Endothelial cell of umbilical vein (primary cell): ENCODE measurements around the gene ZHX3. TPM values are rescaled to one million over a fixed set of nuclear protein-coding genes. Genes with fewer than 3 reads are reported as not detected.

Experiments used
- BruUV-seq: library from RNA; stranded (reverse); fragments of 400-500 nt; replicated peaks from 2 replicates; lab custom pipeline; 2021; lab: Mats Ljungman, UMichigan
- CTCF ChIA-PET: fragments of 300-600, 350-600 bp; sonication (Branson Sonifier 250); formaldehyde crosslinking; loops from one replicate; lab custom pipeline; 2021; ENCODE audit warnings: antibody characterized with exemption, inconsistent platforms; lab: Charles Lee
- POLR2A ChIA-PET: fragments of 300-600, 350-600 bp; sonication (Branson Sonifier 250); formaldehyde crosslinking; loops from one replicate; lab custom pipeline; 2021; ENCODE audit warnings: antibody characterized with exemption, inconsistent platforms; lab: Charles Lee
- DNase-seq: peaks from one replicate; pipeline ENCODE4 v3.0.0-alpha.2; 2011; ENCODE audit warnings: low read depth, low spot score
- FAIRE-seq: peaks from 2 replicates; lab custom pipeline; 2011; peaks lifted over from hg19 to GRCh38; lab: Jason Lieb, UNC
- H2AFZ ChIP-seq: 2 replicates; pipeline ENCODE4 v1.6.0; 2012; ENCODE audit warnings: low read depth, low read length, control low read depth, inconsistent platforms
- H3K27ac ChIP-seq: 2 replicates; pipeline ENCODE4 v1.5.1; 2011; ENCODE audit warnings: low read depth, mild to moderate bottlenecking, control low read depth, low read length, moderate library complexity; ENCODE audit not compliant: insufficient read depth
- H3K27me3 ChIP-seq, 2 experiments: 2 replicates each; pipeline versions ENCODE4 v1.6.0 to v1.6.1; 2011; ENCODE audit warnings: low read length in 2 of 2, mixed read lengths in 1 of 2; ENCODE audit not compliant: control insufficient read depth in 2 of 2, insufficient read depth in 2 of 2
- H3K36me3 ChIP-seq, 2 experiments: 2 replicates in 1 of 2; 3 replicates in 1 of 2; pipeline ENCODE4 v1.5.1; 2011; ENCODE audit warnings: low read length in 2 of 2, mild to moderate bottlenecking in 1 of 2, moderate library complexity in 1 of 2; ENCODE audit not compliant: control insufficient read depth in 2 of 2, insufficient read depth in 2 of 2; ENCODE audit errors: extremely low read depth in 1 of 2
- H3K4me1 ChIP-seq: 3 replicates; pipeline ENCODE4 v1.5.1; 2011; ENCODE audit warnings: mild to moderate bottlenecking, low read length; ENCODE audit not compliant: control insufficient read depth, insufficient read depth; ENCODE audit errors: extremely low read depth
- H3K4me2 ChIP-seq: 2 replicates; pipeline ENCODE4 v1.6.1; 2011; ENCODE audit warnings: low read length, control low read depth, mixed read lengths; ENCODE audit not compliant: insufficient read depth
- H3K4me3 ChIP-seq, 3 experiments: fragments of 200-600 bp in 1 of 3; sonication (generic), shearing (Covaris generic) in 1 of 3; replicated peaks in 1 of 3; 2 replicates each; pipeline ENCODE4 v1.5.1; 2011 to 2016; ENCODE audit warnings: control low read depth in 3 of 3, low read length in 3 of 3, mild to moderate bottlenecking in 2 of 3, inconsistent platforms in 1 of 3, low read depth in 1 of 3, moderate library complexity in 1 of 3; ENCODE audit not compliant: insufficient read depth in 1 of 3
- H3K79me2 ChIP-seq: 2 replicates; pipeline ENCODE4 v1.6.0; 2012; ENCODE audit warnings: low read length, inconsistent platforms; ENCODE audit not compliant: control insufficient read depth, insufficient read depth
- H3K9ac ChIP-seq: replicated peaks from 2 replicates; pipeline ENCODE3; 2011; ENCODE audit warnings: low read length, control low read depth; ENCODE audit not compliant: insufficient read depth; ENCODE audit errors: extremely low read depth
- H3K9me1 ChIP-seq: replicated peaks from 3 replicates; pipeline ENCODE4 v1.6.0; 2011; ENCODE audit warnings: mild to moderate bottlenecking, low read length; ENCODE audit not compliant: control insufficient read depth, insufficient read depth; ENCODE audit errors: extremely low read depth
- H3K9me3 ChIP-seq: replicated peaks from 2 replicates; pipeline ENCODE4 v1.5.1; 2012; ENCODE audit warnings: low read length, inconsistent platforms; ENCODE audit not compliant: control insufficient read depth, insufficient read depth
- H4K20me1 ChIP-seq: replicated peaks from 2 replicates; pipeline ENCODE3; 2011; ENCODE audit warnings: mild to moderate bottlenecking, low read length; ENCODE audit not compliant: control insufficient read depth, insufficient read depth; ENCODE audit errors: extremely low read depth
- CTCF ChIP-seq, 2 donors: IDR thresholded peaks; 1 replicate in 1 of 2; 2 replicates in 1 of 2; pipeline ENCODE4 v1.5.1; 2011; ENCODE audit warnings: low read length in 2 of 2, mild to moderate bottlenecking in 2 of 2, moderate library complexity in 2 of 2, control low read depth in 1 of 2, inconsistent platforms in 1 of 2, low read depth in 1 of 2; ENCODE audit not compliant: insufficient read depth in 1 of 2; ENCODE audit errors: extremely low read depth in 1 of 2
- EZH2 ChIP-seq: IDR thresholded peaks from 2 replicates; pipeline ENCODE4 v1.6.1; 2012; ENCODE audit warnings: borderline replicate concordance, low read depth, mild to moderate bottlenecking, moderate library complexity, low read length, inconsistent platforms; ENCODE audit not compliant: severe bottlenecking
- FOS ChIP-seq: IDR thresholded peaks from 2 replicates; pipeline ENCODE4 v1.6.1; 2011; ENCODE audit warnings: mild to moderate bottlenecking, low read length, moderate library complexity, borderline replicate concordance; ENCODE audit not compliant: insufficient read depth
- GATA2 ChIP-seq: IDR thresholded peaks from 2 replicates; pipeline ENCODE4 v1.7.0; 2011; ENCODE audit warnings: low read depth, mild to moderate bottlenecking, moderate library complexity, mixed read lengths, low read length; ENCODE audit not compliant: insufficient read length, insufficient read depth
- JUN ChIP-seq: IDR thresholded peaks from 2 replicates; pipeline ENCODE4 v1.6.1; 2011; ENCODE audit warnings: borderline replicate concordance, low read depth; ENCODE audit not compliant: insufficient read length, insufficient read depth
- MAX ChIP-seq: IDR thresholded peaks from 2 replicates; pipeline ENCODE4 v1.6.1; 2011; ENCODE audit not compliant: insufficient read depth, insufficient read length
- MYC ChIP-seq: IDR thresholded peaks from one replicate; pipeline ENCODE4 v1.6.1; 2011; ENCODE audit warnings: mild to moderate bottlenecking, low read depth, low read length
- POLR2A ChIP-seq: IDR thresholded peaks from 2 replicates; pipeline ENCODE4 v1.6.1; 2012; ENCODE audit warnings: low read depth, mild to moderate bottlenecking, control low read depth, low read length
- POLR2AphosphoS5 ChIP-seq: IDR thresholded peaks from 2 replicates; pipeline ENCODE4 v1.6.1; 2012; ENCODE audit warnings: low read depth, mild to moderate bottlenecking, control low read depth, low read length, moderate library complexity; ENCODE audit not compliant: insufficient read depth
- dilution Hi-C: fragments of 300-500 bp; cut with MboI; formaldehyde crosslinking; loops from one replicate; pipeline ENCODE4 v1.15.0; 2019; ENCODE audit warnings: low sequenced_read_pairs; ENCODE audit not compliant: extremely low pct_ligation_motif_present
- intact Hi-C: fragments of 100-400 bp; cut with micrococcal nuclease; formaldehyde crosslinking; loops from one replicate; pipeline ENCODE4 v1.10.0; 2022
- polyA plus RNA-seq, 4 experiments: library from polyadenylated mRNA; depleted of rRNA in 3 of 4; stranded (reverse) in 3 of 4; unstranded in 1 of 4; fragments of >200 nt; gene quantifications; 2 replicates each; pipeline versions ENCODE4 v1.2.1 to v1.2.3, GENCODE V29; 2011 to 2012; ENCODE audit warnings: missing spikeins in 1 of 4
- total RNA-seq: library from RNA; stranded (reverse); gene quantifications from 2 replicates; pipeline ENCODE4 v1.2.3, GENCODE V29; 2021

Gene ZHX3
- total and polyA plus RNA-seq, 2 donors (not counting 3 experiments of a cell fraction or from before 2014, with no cell fraction given), result 7.4 to 17.8 TPM

- intact Hi-C loops, result no loop called here
- Histone ChIP-seq H3K27me3 (no peaks in the 10 kb centered on the region), H3K79me2 (no peaks in the 10 kb centered on the region), H3K9me3 (no peaks in the 10 kb centered on the region), H3K4me1 (peaks cover 4% of the 10 kb centered on the region), H4K20me1 (no peaks in the 10 kb centered on the region), H3K9ac (no peak overlapping the region), H3K27ac (no peak overlapping the region), H3K4me3 (no peak overlapping the region), H3K4me2 (no peak overlapping the region), H2AFZ (no peak overlapping the region), H3K36me3 (peaks cover 0 to 4% of the 10 kb centered on the region in 2 experiments), H3K9me1 (no peaks in the 10 kb centered on the region)
- TF ChIP-seq POLR2A (no peak), EZH2 (no peak), POLR2AphosphoS5 (no peak), JUN (no peak), MAX (no peak), FOS (no peak), GATA2 (no peak), CTCF (IDR thresholded peaks at IDR 0.05; ENCODE audit: extremely low read depth in 1 of 2, insufficient read depth in 1 of 2, low read depth in 1 of 2, low read length in 2 of 2) (no peak), MYC (no peak)
- DNase-seq (no peak), FAIRE-seq (no peak)
- CTCF ChIA-PET, result interaction anchor here (1.0 to 2.0 kb wide), 4 partner anchors 9 to 158 kb away, joined by 5 to 10 read pairs (median 5); no protein-coding TSS in a partner anchor
- POLR2A ChIA-PET, result no interaction called here
- dilution Hi-C loops, result no loop called here
- no TSS peak for BruUV-seq
Measured at GRCh38 chr20:41181567-41181966, 136.0 kb downstream of the ZHX3 start.
